IMR-90 (cell line): Measurements from ENCODE around the gene COQ6. TPM values are rescaled to one million over a fixed set of nuclear protein-coding genes. Genes with fewer than 3 reads are reported as not detected.

Experiments
- ATAC-seq: fragments of 200-7000 bp; cut with Tn5 transposase; 2 replicates; pipeline ENCODE4 v1.9.1; 2020; ENCODE audit warnings: low read depth, mild to moderate bottlenecking, moderate library complexity
- BruUV-seq: library from RNA; stranded (reverse); fragments of 400-500 nt; replicated peaks from 2 replicates; lab custom pipeline; 2021; lab: Mats Ljungman, UMichigan
- CTCF ChIA-PET: fragments of 300-600 bp; formaldehyde crosslinking; extraction: SDS; loops from one replicate; lab custom pipeline; 2021; ENCODE audit warnings: antibody characterized with exemption; lab: Yijun Ruan, JAX
- POLR2A ChIA-PET: fragments of 300-600 bp; sonication (Branson Sonifier 250); formaldehyde crosslinking; loops from one replicate; lab custom pipeline; 2022; ENCODE audit warnings: antibody characterized with exemption; ENCODE audit not compliant: unreplicated experiment; lab: Charles Lee
- DNase-seq: peaks from one replicate; pipeline ENCODE4 v3.0.0; 2013
- H2AFZ ChIP-seq: replicated peaks from 2 replicates; pipeline ENCODE3; 2013; ENCODE audit warnings: low read length, mild to moderate bottlenecking; ENCODE audit not compliant: poor library complexity
- H2AK5ac ChIP-seq: 2 replicates; pipeline ENCODE4 v1.6.1; 2013; ENCODE audit warnings: low read depth, low read length, inconsistent platforms
- H2AK9ac ChIP-seq: replicated peaks from 2 replicates; pipeline ENCODE3; 2013; ENCODE audit warnings: mild to moderate bottlenecking, low read depth, low read length, moderate library complexity; ENCODE audit not compliant: poor library complexity
- H2BK120ac ChIP-seq: 2 replicates; pipeline ENCODE4 v1.6.1; 2013; ENCODE audit warnings: low read depth, low read length, inconsistent platforms
- H2BK15ac ChIP-seq: 3 replicates; pipeline ENCODE4 v1.6.1; 2013; ENCODE audit warnings: low read depth, low read length, inconsistent platforms
- H2BK20ac ChIP-seq: 2 replicates; pipeline ENCODE4 v1.6.1; 2013; ENCODE audit warnings: low read depth, mild to moderate bottlenecking, inconsistent platforms, low read length, moderate library complexity
- H2BK5ac ChIP-seq: 2 replicates; pipeline ENCODE4 v1.6.1; 2013; ENCODE audit warnings: mild to moderate bottlenecking, low read depth, low read length, inconsistent platforms; ENCODE audit not compliant: poor library complexity, severe bottlenecking
- H3K14ac ChIP-seq: replicated peaks from 2 replicates; pipeline ENCODE4 v1.6.1; 2013; ENCODE audit warnings: low read depth, low read length, inconsistent platforms
- H3K18ac ChIP-seq: 2 replicates; pipeline ENCODE4 v1.6.1; 2013; ENCODE audit warnings: low read depth, low read length, control low read depth
- H3K23ac ChIP-seq: 2 replicates; pipeline ENCODE4 v1.6.1; 2013; ENCODE audit warnings: low read depth, low read length, inconsistent platforms
- H3K27ac ChIP-seq: 2 replicates; pipeline ENCODE4 v1.5.1; 2013; ENCODE audit warnings: mild to moderate bottlenecking, control low read depth, low read length; ENCODE audit not compliant: insufficient read depth
- H3K27me3 ChIP-seq: 2 replicates; pipeline ENCODE4 v1.6.1; 2013; ENCODE audit warnings: low read length; ENCODE audit not compliant: control insufficient read depth, insufficient read depth
- H3K36me3 ChIP-seq: 2 replicates; pipeline ENCODE4 v1.6.1; 2013; ENCODE audit warnings: low read length, mixed read lengths; ENCODE audit not compliant: control insufficient read depth, insufficient read depth
- H3K4ac ChIP-seq: 2 replicates; pipeline ENCODE4 v1.6.1; 2013; ENCODE audit warnings: low read depth, low read length, inconsistent platforms
- H3K4me1 ChIP-seq: 2 replicates; pipeline ENCODE4 v1.6.1; 2013; ENCODE audit warnings: low read length, mixed read lengths; ENCODE audit not compliant: control insufficient read depth, insufficient read depth
- H3K4me2 ChIP-seq: 2 replicates; pipeline ENCODE4 v1.6.1; 2013; ENCODE audit warnings: low read depth, mild to moderate bottlenecking, control low read depth, low read length, moderate library complexity
- H3K4me3 ChIP-seq: 2 replicates; pipeline ENCODE4 v1.5.1; 2013; ENCODE audit warnings: low read depth, mild to moderate bottlenecking, control low read depth, low read length, moderate library complexity; ENCODE audit not compliant: insufficient read depth
- H3K56ac ChIP-seq: 2 replicates; pipeline ENCODE4 v1.6.1; 2013; ENCODE audit warnings: low read length, inconsistent platforms; ENCODE audit not compliant: insufficient read depth; ENCODE audit errors: extremely low read depth
- H3K79me1 ChIP-seq, 2 experiments: 2 replicates each; pipeline ENCODE4 v1.6.1; 2013; ENCODE audit warnings: low read length in 2 of 2, inconsistent platforms in 1 of 2, low read depth in 1 of 2
- H3K9ac ChIP-seq: 2 replicates; pipeline ENCODE4 v1.6.1; 2013; ENCODE audit warnings: low read depth, low read length, control low read depth
- H3K9me1 ChIP-seq: 2 replicates; pipeline ENCODE4 v1.6.1; 2013; ENCODE audit warnings: low read length, inconsistent platforms; ENCODE audit not compliant: insufficient read depth
- H3K9me3 ChIP-seq: 2 replicates; pipeline ENCODE4 v1.6.1; 2013; ENCODE audit warnings: low read length; ENCODE audit not compliant: control insufficient read depth, insufficient read depth
- H4K20me1 ChIP-seq: 2 replicates; pipeline ENCODE4 v1.6.1; 2013; ENCODE audit warnings: low read length, inconsistent platforms; ENCODE audit not compliant: insufficient read depth
- H4K5ac ChIP-seq: 2 replicates; pipeline ENCODE4 v1.6.1; 2013; ENCODE audit warnings: mild to moderate bottlenecking, low read depth, low read length, control low read depth
- H4K8ac ChIP-seq, 2 experiments: 2 replicates each; pipeline ENCODE4 v1.6.1; 2013; ENCODE audit warnings: low read depth in 2 of 2, low read length in 2 of 2, control low read depth in 1 of 2, inconsistent platforms in 1 of 2
- H4K91ac ChIP-seq: 2 replicates; pipeline ENCODE4 v1.6.1; 2013; ENCODE audit warnings: low read depth, low read length, inconsistent platforms; ENCODE audit not compliant: insufficient read depth
- CEBPB ChIP-seq: IDR thresholded peaks from 2 replicates; pipeline ENCODE4 v1.6.1; 2012; ENCODE audit warnings: low read depth, low read length, improper control_type of control experiment
- CHD1 ChIP-seq: IDR thresholded peaks from 2 replicates; pipeline ENCODE4 v1.6.1; 2012; ENCODE audit warnings: low read depth, low read length, improper control_type of control experiment
- MAZ ChIP-seq: IDR thresholded peaks from 2 replicates; pipeline ENCODE4 v1.6.1; 2012; ENCODE audit warnings: low read depth, mild to moderate bottlenecking, low read length, improper control_type of control experiment, moderate library complexity, borderline replicate concordance
- MXI1 ChIP-seq: IDR thresholded peaks from 2 replicates; pipeline ENCODE4 v1.6.1; 2012; ENCODE audit warnings: low read depth, mild to moderate bottlenecking, low read length, moderate library complexity, borderline replicate concordance
- NFE2L2 ChIP-seq: fragments of 150-350 bp; IDR thresholded peaks from 2 replicates; pipeline ENCODE4 v1.6.1; 2016; ENCODE audit warnings: low read depth, mild to moderate bottlenecking, low read length
- POLR2A ChIP-seq: IDR thresholded peaks from 2 replicates; pipeline ENCODE4 v1.6.1; 2012; ENCODE audit warnings: mild to moderate bottlenecking, low read depth, low read length
- RCOR1 ChIP-seq: IDR thresholded peaks from 2 replicates; pipeline ENCODE4 v1.6.1; 2012; ENCODE audit warnings: mild to moderate bottlenecking, low read length, improper control_type of control experiment; ENCODE audit not compliant: insufficient replicate concordance
- SMC3 ChIP-seq: fragments of 150-350 bp; IDR thresholded peaks from 2 replicates; pipeline ENCODE4 v1.6.1; 2016; ENCODE audit warnings: low read depth, mild to moderate bottlenecking, antibody characterized with exemption, low read length, moderate library complexity
- WGBS, 2 experiments: methylation state at CpG; one replicate each; pipeline versions ENCODE4 v1.1.5 to v1.1.7; 2013; ENCODE audit warnings: missing lambda C conversion rate in 2 of 2; ENCODE audit not compliant: insufficient read length in 1 of 2; ENCODE audit errors: extremely low coverage in 2 of 2; 5-methylcytosine and 5-hydroxymethylcytosine counted together
- dilution Hi-C: fragments of 300-500 bp; cut with HindIII; formaldehyde crosslinking; loops from one replicate; pipeline ENCODE4 v1.14.3; 2018; ENCODE audit warnings: low sequenced_read_pairs; ENCODE audit not compliant: unreplicated experiment
- in situ Hi-C: fragments of 300-500 bp; cut with MboI; formaldehyde crosslinking; loops from 3 replicates; pipeline ENCODE4 v1.14.3; 2019; ENCODE audit warnings: low sequenced_read_pairs, inconsistent platforms, mixed read lengths
- intact Hi-C: fragments of 100-400 bp; cut with micrococcal nuclease; formaldehyde crosslinking; loops from 2 replicates; pipeline ENCODE4 v1.10.0; 2022
- polyA plus RNA-seq, 3 experiments: library from polyadenylated mRNA; depleted of rRNA; stranded (reverse); fragments of >200 nt; gene quantifications; 2 replicates each; pipeline ENCODE4 v1.2.3, GENCODE V29; 2012; ENCODE audit warnings: low replicate concordance in 1 of 3
- total RNA-seq: library from RNA; depleted of rRNA; stranded (reverse); fragments of >200 nt; gene quantifications from 2 replicates; pipeline ENCODE4 v1.2.3, GENCODE V29; 2012
- TF ChIP-seq, protein P1 (sequence below): fragments of 150-350 bp; IDR thresholded peaks from 2 replicates; pipeline ENCODE4 v1.6.1; 2017; ENCODE audit warnings: mild to moderate bottlenecking, antibody characterized with exemption, low read length, low read depth

The COQ6 gene
- total and polyA plus RNA-seq, 2 of the 4 experiments (the other 2 are of a cell fraction), result 21.0 to 28.6 TPM

DNA sequence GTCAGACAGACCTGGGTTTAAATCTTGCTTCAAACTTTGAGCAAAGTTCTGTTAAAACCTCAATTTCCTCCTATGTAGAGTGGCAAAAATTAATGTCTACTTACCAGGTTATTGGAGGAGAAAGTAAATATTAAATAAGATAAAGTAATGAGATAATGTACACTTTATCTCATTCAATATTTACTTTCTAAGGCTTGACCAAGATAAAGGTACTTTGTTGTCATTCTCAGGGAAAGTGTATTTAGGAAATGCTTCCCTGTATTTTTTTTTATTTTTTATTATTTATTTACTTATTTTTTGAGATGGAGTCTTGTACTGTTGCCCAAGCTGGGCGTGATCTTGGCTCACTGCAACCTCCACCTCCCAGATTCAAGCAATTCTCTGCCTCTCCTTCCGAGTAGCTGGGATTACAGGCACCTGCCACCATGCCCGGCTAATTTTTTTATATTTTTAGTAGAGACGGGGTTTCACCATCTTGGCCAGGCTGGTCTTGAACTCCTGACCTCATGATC lies 4.9 kb upstream of the COQ6 start:
- intact Hi-C loops, result no loop called here
- BruUV-seq, result no TSS peak
- dilution Hi-C loops, result no loop called here
- Histone ChIP-seq H2AFZ (no peak overlapping the region), H3K9me3 (no peaks in the 10 kb centered on the region), H2BK5ac (no peak overlapping the region), H3K27ac (no peak overlapping the region), H2BK120ac (no peak overlapping the region), H2BK15ac (no peak overlapping the region), H3K4ac (no peak overlapping the region), H3K4me3 (no peak overlapping the region), H3K79me1 (peaks cover 0 to under 1% of the 10 kb centered on the region in 2 experiments; a peak in 1 of 4 replicates), H3K27me3 (no peaks in the 10 kb centered on the region), H3K23ac (no peak overlapping the region), H3K9ac (no peak overlapping the region), H3K18ac (no peak overlapping the region), H2BK20ac (no peak overlapping the region), H4K20me1 (no peaks in the 10 kb centered on the region), H4K8ac (no peak overlapping the region), H2AK5ac (no peak overlapping the region), H3K14ac (no peak overlapping the region), H3K4me2 (no peak overlapping the region), H3K56ac (no peak overlapping the region), H2AK9ac (no peak overlapping the region), H4K5ac (no peak overlapping the region), H3K36me3 (peaks cover 13% of the 10 kb centered on the region), H3K4me1 (peaks cover 8% of the 10 kb centered on the region), H3K9me1 (peaks cover 3% of the 10 kb centered on the region), H4K91ac (no peak overlapping the region)
- in situ Hi-C loops, result no loop called here
- WGBS, 2 experiments, result no CpG with 5 or more reads among the region's 4 CpGs
- TF ChIP-seq SMC3, result no peak
- TF ChIP-seq NFE2L2, result no peak
- TF ChIP-seq CHD1, result no peak
- TF ChIP-seq MAZ, result no peak
- TF ChIP-seq MXI1, result no peak
- TF ChIP-seq CEBPB, result no peak
- TF ChIP-seq, protein P1, sequence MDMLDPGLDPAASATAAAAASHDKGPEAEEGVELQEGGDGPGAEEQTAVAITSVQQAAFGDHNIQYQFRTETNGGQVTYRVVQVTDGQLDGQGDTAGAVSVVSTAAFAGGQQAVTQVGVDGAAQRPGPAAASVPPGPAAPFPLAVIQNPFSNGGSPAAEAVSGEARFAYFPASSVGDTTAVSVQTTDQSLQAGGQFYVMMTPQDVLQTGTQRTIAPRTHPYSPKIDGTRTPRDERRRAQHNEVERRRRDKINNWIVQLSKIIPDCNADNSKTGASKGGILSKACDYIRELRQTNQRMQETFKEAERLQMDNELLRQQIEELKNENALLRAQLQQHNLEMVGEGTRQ, result no peak
- TF ChIP-seq POLR2A, result no peak
- TF ChIP-seq RCOR1, result no peak
- ChIA-PET CTCF (no interaction called here), POLR2A (no interaction called here)
- no peak for ATAC-seq
- DNase-seq, result no peak
